Right ventricle myocardium superior (tissue), 1 donor: ENCODE results near the gene TCTA. TPM values are rescaled to one million over a fixed set of nuclear protein-coding genes. Genes with fewer than 3 reads are reported as not detected.

Source experiments
- ATAC-seq: fragments of 200-7000 bp; cut with Tn5 transposase; one replicate; pipeline ENCODE4 v1.9.1; 2020; ENCODE audit warnings: mild to moderate bottlenecking; ENCODE audit not compliant: poor library complexity
- DNase-seq: peaks from one replicate; pipeline ENCODE4 v3.0.0-alpha.2; 2020
- intact Hi-C: fragments of 100-400 bp; cut with DNase I; formaldehyde crosslinking; loops from one replicate; pipeline ENCODE4 v1.11.2; 2022
- total RNA-seq: library from RNA; stranded (reverse); fragmentation: NEBNext Ultra II Directional; extraction: Animal tissue kit (Norgen Biotek cat#: 25700); gene quantifications from one replicate; pipeline ENCODE4 v1.2.1, GENCODE V29; 2021
- donor health status: DM: no; HTN: yes; CAD: no; lungs with severe emphysema.

The TCTA gene
- total RNA-seq, 1 donor from 2014 or later, result 13.4 TPM

DNA sequence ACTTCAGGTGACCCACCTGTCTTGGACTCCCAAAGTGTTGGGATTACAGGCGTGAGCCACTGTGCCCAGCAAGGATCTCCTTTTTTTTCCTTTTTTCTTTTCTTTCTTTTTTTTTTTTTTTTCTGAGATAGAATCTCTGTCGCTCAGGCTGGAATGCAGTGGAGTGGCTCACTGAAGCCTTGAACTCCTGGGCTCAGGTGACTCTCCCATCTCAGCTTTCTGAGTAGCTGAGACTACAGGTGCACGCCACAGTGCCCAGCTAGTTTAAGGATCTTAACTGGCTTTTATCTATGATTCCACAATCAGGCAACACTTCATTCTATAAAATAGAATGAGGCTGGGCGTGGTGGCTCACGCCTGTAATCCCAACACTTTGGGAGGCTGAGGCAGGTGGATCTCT is 33.2 kb downstream of the TCTA start:
- no peak for ATAC-seq
- no peak for DNase-seq
- intact Hi-C loops, result loop anchor here (5.0 to 10.0 kb wide), 2 partner anchors 148 to 451 kb away; partner anchors contain the start of gene P4HTM

DNA sequence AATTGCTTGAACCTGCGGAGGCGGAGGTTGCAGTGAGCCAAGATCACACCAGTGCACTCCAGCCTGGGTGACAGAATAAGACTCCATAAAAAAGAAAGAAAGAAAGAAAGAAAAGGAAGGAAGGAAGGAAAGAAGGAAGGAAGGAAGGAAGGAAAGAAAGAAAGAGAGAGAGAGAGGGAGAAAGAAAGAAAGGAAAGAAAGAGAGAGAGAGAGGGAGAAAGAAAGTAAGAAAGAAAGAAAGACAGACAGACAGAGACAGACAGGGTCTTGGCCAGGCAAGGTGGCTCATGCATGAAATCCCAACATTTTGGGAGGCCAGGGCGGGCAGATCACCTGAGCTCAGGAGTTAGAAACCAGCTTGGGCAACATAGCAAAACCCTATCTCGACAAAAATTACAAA is 41.4 kb downstream of the TCTA start:
- ATAC-seq (no peak), DNase-seq (no peak)
- intact Hi-C loops, result loop anchor here (10.0 kb wide), 1 partner anchor 279 kb away; the partner anchor contains the start of gene KLHDC8B

DNA sequence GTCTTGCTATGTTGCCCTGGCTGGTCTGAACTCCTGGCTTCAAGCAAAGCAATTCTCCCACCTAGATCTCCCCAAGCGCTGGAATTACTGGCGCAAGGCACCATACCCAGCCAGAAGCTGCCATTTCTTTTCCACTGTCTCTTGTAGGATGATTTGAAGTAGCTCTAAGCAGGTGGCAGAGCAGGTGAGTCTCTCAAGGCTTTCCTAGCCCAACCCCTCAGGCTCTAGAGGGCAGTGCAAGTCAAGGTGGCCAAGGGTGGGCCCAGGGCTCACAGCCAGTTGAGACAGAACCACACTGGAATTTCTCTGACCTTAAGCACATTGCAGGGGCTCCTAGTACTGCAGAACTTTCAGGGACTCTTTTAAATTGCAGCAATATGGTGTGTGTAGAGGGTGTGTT is 42.2 kb downstream of the TCTA start:
- ATAC-seq (peak; percentile 73), DNase-seq (no peak)
- intact Hi-C loops, result loop anchor here (10.0 kb wide), 1 partner anchor 280 kb away; the partner anchor contains the start of gene KLHDC8B

GRCh38 chr3:49454898-49455681 is 42.9 kb downstream of the TCTA start:
- DNase-seq (no peak), ATAC-seq (peak; percentile 70)
- intact Hi-C loops, result loop anchor here (10.0 kb wide), 1 partner anchor 280 kb away; the partner anchor contains the start of gene KLHDC8B

- ATAC-seq (no peak), DNase-seq (no peak)
- intact Hi-C loops, result loop anchor here (10.0 kb wide), 1 partner anchor 282 kb away; the partner anchor contains the start of gene KLHDC8B
Observed at GRCh38 chr3:49456466-49456865, 44.2 kb downstream of the TCTA start.

DNA sequence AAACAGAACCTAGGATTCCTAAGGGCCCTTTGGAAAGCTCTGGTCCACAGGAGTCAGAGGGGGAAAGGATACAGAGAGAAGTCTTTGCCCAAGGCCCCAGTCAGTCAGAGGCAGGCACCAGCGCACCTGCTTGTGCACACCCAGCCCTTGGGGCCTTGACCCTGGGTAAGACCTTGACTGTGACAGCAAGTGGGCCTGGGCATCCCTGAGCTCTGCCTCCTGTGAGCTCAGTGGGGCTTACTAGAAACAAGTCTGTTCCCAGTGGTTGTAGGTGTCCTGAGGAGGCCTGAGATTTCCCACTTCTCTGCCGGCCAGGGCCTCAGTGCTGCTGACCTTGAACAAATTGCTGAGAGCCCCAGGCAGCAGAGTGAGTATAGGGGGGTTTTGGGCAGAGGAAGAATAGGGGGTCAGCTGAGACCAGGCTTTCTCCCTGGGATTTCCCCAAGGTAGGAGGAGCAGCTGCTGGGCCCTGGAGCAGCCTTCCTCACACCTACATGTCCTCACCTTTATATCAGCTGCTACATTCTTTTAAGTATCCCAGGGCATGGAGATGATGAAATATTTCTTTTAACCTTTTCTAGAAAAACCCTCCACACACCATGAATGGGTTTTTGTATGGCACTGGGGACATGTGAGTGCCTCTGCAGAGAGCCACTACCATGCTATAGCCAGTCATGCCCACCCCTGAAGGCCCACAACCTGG is 48.1 kb downstream of the TCTA start:
- intact Hi-C loops, result loop anchor here (10.0 kb wide), 1 partner anchor 214 kb away; the partner anchor contains the start of gene APEH
- ATAC-seq, result no peak
- no peak for DNase-seq

DNA sequence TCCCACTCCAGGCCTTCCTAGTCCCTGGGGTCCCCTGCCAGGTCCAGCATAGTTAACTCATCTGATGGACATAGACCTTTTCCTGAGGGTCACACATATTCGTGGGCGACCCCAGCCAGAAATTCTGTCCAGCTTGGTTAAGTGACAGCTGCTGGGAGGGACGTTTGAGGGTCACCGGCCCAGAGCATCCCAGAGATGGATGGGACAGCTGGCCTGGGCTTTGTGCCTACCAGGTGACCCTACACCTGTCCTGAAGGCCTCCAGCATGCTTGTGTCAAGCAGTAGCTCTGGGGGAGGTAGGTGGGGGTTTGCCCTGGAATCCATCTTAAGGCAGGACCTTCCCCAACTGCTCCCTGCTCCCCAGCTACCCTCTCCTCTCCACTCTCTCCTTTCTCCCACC is 48.7 kb downstream of the TCTA start:
- DNase-seq (no peak), ATAC-seq (no peak)
- intact Hi-C loops, result loop anchor here (10.0 kb wide), 1 partner anchor 214 kb away; the partner anchor contains the start of gene APEH

GRCh38 chr3:49461443-49462171 is 49.4 kb downstream of the TCTA start:
- no peak for DNase-seq
- intact Hi-C loops, result loop anchor here (10.0 kb wide), 1 partner anchor 213 kb away; the partner anchor contains the start of gene APEH

DNA sequence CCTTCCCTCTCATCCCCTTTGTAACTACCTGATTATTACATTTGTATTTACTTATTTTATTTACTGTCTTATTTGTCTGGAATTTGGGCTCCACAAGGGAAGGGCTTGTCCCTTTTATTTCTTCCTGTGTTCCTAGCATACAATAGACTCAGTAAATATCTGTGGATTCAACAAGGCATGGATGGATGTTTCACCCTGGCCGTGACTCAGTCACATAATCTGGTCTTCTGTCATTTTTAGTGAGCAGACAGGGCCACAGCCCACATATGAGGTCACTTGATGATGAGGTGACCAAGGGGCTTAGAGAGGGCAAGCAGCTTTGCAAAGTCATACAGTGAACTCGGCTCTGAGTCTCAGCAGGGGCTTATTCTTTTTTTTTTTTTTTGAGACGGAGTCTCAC is 50.0 kb downstream of the TCTA start:
- intact Hi-C loops, result loop anchor here (10.0 kb wide), 1 partner anchor 213 kb away; the partner anchor contains the start of gene APEH
- no peak for ATAC-seq
- no peak for DNase-seq

More at GRCh38 chr3:49461443-49462171, 49.4 kb downstream of the TCTA start:
- peak; percentile 23 for ATAC-seq

DNA sequence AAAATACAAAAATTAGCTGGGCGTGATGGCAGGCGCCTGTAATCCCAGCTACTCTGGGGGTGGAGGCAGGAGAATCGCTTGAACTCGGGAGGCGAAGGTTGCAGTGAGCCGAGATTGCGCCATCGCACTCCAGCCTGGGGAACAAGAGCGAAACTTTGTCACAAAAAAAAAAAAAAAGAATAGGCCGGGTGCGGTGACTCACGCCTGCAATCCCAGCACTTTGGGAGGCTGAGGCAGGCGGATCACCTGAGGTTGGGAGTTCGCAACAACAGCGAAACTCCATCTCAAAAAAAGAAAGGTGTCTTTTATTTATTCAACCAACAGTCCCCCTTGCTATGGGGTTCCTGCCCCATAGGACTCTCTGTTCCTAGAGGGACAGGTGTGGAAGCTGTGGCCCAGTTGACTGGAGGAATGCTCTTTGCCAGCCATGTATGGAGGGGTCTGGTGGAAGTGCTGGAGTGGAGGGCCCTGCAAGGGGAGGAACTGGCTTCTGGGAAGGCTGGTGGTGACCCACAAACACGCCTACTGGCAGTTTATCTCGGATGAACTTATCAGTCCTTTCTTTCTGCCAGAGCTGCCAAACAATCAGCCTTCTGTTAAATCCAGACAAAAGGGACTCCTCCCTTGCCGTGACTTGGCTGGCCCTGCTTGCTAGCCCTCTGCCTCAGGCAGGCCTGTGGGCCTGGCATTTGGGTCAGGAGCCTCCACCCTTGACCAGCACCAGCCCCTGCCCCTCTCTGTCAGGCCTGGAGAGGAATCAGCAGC is 53.2 kb downstream of the TCTA start:
- ATAC-seq, result no peak
- peak; percentile 60 for DNase-seq
- intact Hi-C loops, result loop anchor here (10.0 kb wide), 1 partner anchor 209 kb away; the partner anchor contains the start of gene APEH

Other genes starting within 250 kb of the TCTA start
- 9.4 TPM for gene CCDC71, start 246.1 kb upstream of the TCTA start, total RNA-seq
- gene KLHDC8B, start 240.8 kb upstream of the TCTA start, total RNA-seq, result 129 TPM
- 2.6 TPM for gene C3orf62, start 135.2 kb upstream of the TCTA start, total RNA-seq
- 34.7 TPM for gene USP4, start 72.4 kb upstream of the TCTA start, total RNA-seq
- gene GPX1, start 54.1 kb upstream of the TCTA start, total RNA-seq, result 117 TPM
- 255 TPM for gene RHOA, start 447 bp upstream of the TCTA start, total RNA-seq
- 32.2 TPM for gene AMT, start 10.1 kb downstream of the TCTA start, total RNA-seq
- 15.7 TPM for gene NICN1, start 16.9 kb downstream of the TCTA start, total RNA-seq
- 122 TPM for gene DAG1, start 57.8 kb downstream of the TCTA start, total RNA-seq
- gene BSN, start 142.1 kb downstream of the TCTA start, total RNA-seq, result 0.27 TPM